Fibroblast of villous mesenchyme (primary cell): Measurements from ENCODE around the gene SLC2A1. TPM values are rescaled to one million over a fixed set of nuclear protein-coding genes. Genes with fewer than 3 reads are reported as not detected.

Experiments used
- DNase-seq: peaks from one replicate; pipeline ENCODE4 v3.0.0-alpha.2; 2010; ENCODE audit warnings: low read depth
- H3K4me3 ChIP-seq: 2 replicates; pipeline ENCODE4 v1.5.1; 2011; ENCODE audit warnings: low read depth, mild to moderate bottlenecking, low read length
- total RNA-seq: library from RNA; depleted of rRNA; stranded (reverse); fragments of >200 nt; gene quantifications from 2 replicates; pipeline ENCODE4 v1.2.3, GENCODE V29; 2012
- TF ChIP-seq, protein P1 (sequence below): IDR thresholded peaks from 2 replicates; pipeline ENCODE4 v1.5.1; 2012; ENCODE audit warnings: low read depth, mild to moderate bottlenecking, low read length; ENCODE audit not compliant: insufficient read depth

The SLC2A1 gene
- total RNA-seq, 1 donor = 118 TPM

DNA sequence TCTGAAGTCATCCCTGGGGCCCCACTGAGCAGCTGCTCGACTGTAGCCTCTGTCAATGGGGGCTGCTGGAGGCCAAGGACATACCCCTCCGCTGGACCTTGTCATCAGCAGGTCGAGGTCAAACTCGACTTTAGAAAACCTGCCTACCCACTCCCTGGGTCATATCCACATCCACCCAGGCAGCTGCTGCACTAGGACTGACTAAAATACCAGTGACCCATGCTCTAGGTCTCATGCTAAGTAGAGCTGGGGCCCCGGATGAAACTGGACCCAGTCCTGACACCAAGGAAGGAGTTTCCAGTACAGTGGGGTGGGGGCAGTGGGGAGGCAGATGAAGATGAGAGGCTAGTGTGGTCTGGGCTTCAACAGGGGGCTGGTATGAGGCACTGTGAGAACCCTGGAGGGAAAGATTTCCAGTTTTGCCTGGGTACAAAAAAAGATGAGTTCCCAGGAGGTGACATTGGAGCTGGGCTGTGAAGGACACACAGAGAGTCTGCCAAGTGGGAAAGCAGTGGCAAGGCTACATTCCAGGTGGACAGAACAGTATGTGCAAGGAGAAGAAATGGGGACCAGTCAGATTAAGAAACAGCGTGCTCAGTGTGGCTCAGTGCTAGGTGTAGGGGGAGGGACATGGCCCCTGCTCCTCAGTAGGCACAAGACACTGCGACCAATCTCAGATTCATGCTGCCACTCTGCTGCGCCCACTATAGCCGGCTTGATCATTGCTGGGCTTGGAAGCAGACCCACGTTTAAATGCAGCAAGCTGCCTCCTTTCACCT, 12.4 kb downstream of the SLC2A1 start:
- no peak for DNase-seq
- H3K4me3 ChIP-seq = no peak overlapping the region
- TF ChIP-seq, protein P1, sequence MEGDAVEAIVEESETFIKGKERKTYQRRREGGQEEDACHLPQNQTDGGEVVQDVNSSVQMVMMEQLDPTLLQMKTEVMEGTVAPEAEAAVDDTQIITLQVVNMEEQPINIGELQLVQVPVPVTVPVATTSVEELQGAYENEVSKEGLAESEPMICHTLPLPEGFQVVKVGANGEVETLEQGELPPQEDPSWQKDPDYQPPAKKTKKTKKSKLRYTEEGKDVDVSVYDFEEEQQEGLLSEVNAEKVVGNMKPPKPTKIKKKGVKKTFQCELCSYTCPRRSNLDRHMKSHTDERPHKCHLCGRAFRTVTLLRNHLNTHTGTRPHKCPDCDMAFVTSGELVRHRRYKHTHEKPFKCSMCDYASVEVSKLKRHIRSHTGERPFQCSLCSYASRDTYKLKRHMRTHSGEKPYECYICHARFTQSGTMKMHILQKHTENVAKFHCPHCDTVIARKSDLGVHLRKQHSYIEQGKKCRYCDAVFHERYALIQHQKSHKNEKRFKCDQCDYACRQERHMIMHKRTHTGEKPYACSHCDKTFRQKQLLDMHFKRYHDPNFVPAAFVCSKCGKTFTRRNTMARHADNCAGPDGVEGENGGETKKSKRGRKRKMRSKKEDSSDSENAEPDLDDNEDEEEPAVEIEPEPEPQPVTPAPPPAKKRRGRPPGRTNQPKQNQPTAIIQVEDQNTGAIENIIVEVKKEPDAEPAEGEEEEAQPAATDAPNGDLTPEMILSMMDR = no peak

DNA sequence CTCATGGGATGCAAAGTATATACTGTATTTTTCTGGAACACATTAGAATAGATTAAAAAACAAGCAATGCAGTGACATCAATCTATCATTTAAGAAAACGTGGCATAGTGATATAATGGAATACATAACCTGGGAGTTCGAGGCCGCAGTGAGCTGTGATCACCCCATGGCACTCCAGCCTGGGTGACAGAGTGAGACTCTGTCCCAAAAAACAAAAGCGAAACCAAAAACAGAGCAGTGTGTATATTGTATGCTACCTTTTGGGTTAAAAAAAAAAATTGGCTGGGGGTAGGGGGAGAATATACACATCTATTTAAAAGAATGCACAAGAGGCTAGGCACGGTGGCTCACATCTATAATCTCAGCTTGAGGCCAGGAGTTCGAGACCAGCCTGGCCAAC, 13.5 kb downstream of the SLC2A1 start:
- TF ChIP-seq, protein P1 = no peak
- DNase-seq = no peak
- H3K4me3 ChIP-seq = no peak overlapping the region

DNA sequence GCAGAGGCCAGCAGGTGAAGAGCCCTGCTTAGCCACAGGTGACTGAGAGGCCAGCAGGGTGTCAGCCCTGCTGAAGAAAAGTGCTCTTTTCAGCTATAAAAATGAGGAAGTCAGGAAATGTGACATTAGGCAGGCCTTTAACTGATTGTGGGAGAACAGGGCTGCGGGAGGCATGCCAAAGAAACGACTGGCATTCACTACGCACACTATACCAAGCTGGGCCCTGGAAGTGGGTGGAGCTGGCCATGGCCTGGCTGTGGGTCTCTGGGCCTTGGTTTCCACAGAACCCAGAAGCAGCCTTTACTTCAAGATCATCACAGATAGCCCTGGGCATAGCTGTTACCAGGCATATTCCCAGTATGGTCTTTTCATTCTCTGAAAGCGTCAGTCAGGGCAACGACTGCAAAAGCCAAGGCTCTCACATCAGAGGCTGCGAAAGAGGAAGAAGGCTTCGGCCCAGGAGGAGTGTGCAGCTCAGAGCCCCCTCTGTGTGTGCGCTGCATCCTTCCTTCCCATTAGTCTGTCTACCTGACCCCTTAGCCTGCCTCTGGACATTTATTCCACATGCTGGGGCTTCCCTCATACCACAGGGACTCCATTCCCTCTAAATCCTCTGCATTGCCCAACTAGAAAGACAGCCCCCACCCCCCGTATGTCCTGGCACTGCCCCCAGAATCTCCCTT, 14.3 kb downstream of the SLC2A1 start:
- no peak overlapping the region for H3K4me3 ChIP-seq
- DNase-seq = no peak
- TF ChIP-seq, protein P1 = no peak

DNA sequence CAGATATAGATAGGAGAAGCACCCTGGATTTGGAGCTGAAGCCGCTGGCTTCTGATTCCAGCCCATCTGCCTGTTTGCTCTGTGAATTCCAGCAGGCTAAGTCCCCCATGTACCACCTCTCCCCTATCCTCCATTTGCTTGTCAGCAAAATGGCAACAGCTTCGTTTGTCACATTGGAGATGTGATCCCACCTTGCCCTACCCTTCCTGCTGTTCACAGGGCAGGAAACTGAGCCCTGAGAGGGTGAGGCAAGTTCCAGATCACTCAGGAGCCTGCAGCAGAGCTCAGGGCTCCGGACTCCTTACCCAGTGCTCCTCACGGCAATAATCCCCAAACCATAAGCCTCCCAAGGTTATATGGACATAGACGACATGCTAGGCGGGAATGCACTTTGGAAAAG, 14.9 kb downstream of the SLC2A1 start:
- no peak for DNase-seq
- no peak overlapping the region for H3K4me3 ChIP-seq
- TF ChIP-seq, protein P1 = no peak

DNA sequence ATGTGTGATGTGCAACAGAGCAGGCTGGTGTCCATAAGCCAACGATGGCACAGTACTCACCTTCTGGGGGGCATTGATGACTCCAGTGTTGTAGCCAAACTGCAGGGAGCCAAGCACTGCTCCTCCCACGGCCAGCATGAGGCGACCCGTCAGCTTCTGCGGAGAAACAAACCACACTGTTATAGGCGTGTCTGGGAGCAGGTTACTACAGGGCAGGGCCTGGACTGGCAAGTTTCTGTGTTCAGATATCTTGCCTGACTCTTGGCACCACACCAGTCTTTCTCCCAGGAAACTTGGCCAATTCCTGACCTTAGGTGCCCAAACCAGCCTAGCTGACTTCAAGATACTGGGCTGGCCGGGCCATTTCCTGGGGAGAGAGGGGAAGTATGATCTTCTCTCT, 15.5 kb downstream of the SLC2A1 start:
- H3K4me3 ChIP-seq = no peak overlapping the region
- DNase-seq = no peak
- TF ChIP-seq, protein P1 = no peak

DNA sequence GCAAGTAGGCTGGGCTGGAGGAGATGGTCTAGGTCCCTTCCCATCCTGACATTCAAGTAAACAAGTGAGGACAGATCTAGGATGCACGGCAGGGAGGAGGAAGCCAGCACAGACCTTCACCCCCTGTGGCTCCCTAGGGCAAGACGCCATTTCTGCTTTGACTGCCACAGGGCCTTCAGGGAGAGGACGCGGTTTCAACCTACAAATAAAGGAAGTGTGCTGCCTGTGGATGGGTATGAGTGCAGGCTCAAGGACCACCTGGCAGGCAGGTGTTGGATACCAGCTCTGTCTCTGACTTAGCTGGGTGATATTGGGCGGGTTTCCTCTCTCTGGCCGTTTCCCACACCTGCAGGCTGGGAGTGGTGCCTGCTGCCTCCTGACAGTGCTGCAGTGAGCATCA, 16.2 kb downstream of the SLC2A1 start:
- TF ChIP-seq, protein P1 = no peak
- DNase-seq = no peak

More for the DNA sequence above, 16.2 kb downstream of the SLC2A1 start:
- H3K4me3 ChIP-seq = no peak overlapping the region
